ENCODE measurements around the gene HTR4. TPM values are rescaled to one million over a fixed set of nuclear protein-coding genes. Genes with fewer than 3 reads are reported as not detected.

HTR4 gene
- polyA plus RNA-seq, 1 experiment, result not detected

DNA sequence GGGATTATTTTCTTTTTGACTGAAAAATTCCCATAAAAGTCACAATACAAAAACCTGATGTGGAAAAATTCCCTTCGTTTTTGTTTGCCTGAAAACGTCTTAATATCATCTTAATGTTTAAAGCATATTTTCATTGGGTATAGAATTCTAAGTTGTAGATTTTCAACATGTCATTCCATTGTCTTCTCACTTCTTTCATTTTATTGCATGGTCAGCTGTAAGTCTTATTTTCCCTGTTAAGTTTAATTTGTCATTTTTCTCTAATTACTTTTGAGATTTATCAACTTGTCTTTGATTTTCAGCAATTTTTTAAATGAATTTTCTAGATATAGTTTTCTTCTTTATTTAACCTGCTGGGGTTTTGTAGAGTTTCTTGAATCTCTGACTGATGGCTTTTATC lies 138.9 kb downstream of the HTR4 start:
- CTCF ChIA-PET, result no interaction called here

DNA sequence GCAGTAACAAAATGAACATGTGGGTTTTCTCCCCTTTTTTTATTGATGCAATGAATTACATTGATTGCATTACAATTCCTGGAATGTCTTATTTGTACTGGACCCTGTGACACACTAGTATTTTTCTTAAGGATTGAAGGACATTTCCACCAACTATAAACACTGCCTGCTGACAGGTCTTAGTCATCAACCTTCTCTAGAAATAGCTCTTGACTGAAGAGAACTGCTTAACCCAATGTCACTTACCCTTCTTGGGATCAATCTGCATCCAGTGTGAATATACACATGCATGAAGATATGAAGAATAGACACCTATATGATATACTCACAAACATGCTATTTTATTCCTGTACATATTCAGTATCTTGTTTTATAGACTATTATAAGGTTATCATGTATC lies 140.0 kb downstream of the HTR4 start:
- CTCF ChIA-PET, result no interaction called here

More for the DNA sequence above, 138.9 kb downstream of the HTR4 start:
- H3K27ac ChIP-seq (ENCODE audit: low read depth, low read length), result no peak overlapping the region
- H3K27me3 ChIP-seq (ENCODE audit: control insufficient read depth, insufficient read depth, low read length), result no peaks in the 10 kb centered on the region
- no peak for TF ChIP-seq CTCF (IDR thresholded peaks at IDR 0.05; ENCODE audit: low read depth, low read length)
- POLR2A ChIA-PET, result no interaction called here
- H3K9me3 ChIP-seq (ENCODE audit: control insufficient read depth, insufficient read depth, low read length), result no peaks in the 10 kb centered on the region
- no peak overlapping the region for H3K4me3 ChIP-seq (ENCODE audit: low read depth, low read length)
- DNase-seq (ENCODE audit: low read depth, low spot score), result no peak

DNA sequence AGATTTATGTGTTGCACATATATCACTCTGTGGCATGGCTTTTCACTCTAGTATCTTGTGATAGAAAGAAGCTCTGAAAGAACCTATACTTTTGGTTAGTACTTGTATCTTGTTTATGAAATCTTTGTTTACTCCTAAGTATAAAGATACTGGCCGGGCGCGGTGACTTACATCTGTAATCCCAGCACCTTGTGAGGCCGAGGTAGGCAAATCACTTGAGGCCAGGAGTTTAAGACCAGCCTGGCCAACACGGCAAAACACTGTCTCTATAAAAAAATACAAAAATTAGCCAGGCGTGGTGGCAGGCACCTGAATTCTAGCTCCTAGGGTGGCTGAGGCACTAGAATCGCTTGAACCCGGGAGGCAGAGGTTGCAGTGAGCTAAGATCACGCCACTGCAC lies 141.8 kb downstream of the HTR4 start:
- CTCF ChIA-PET, result no interaction called here
- Histone ChIP-seq H3K9me3 (ENCODE audit: control insufficient read depth, insufficient read depth, low read length) (no peaks in the 10 kb centered on the region), H3K4me3 (ENCODE audit: low read depth, low read length) (no peak overlapping the region), H3K27me3 (ENCODE audit: control insufficient read depth, insufficient read depth, low read length) (no peaks in the 10 kb centered on the region), H3K27ac (ENCODE audit: low read depth, low read length) (no peak overlapping the region)
- no peak for TF ChIP-seq CTCF (IDR thresholded peaks at IDR 0.05; ENCODE audit: low read depth, low read length)
- POLR2A ChIA-PET, result no interaction called here
- no peak for DNase-seq (ENCODE audit: low read depth, low spot score)

More for the DNA sequence above, 140.0 kb downstream of the HTR4 start:
- Histone ChIP-seq H3K4me3 (ENCODE audit: low read depth, low read length) (no peak overlapping the region), H3K27ac (ENCODE audit: low read depth, low read length) (no peak overlapping the region), H3K9me3 (ENCODE audit: control insufficient read depth, insufficient read depth, low read length) (no peaks in the 10 kb centered on the region), H3K27me3 (ENCODE audit: control insufficient read depth, insufficient read depth, low read length) (no peaks in the 10 kb centered on the region)
- DNase-seq (ENCODE audit: low read depth, low spot score), result no peak
- POLR2A ChIA-PET, result no interaction called here
- TF ChIP-seq CTCF (IDR thresholded peaks at IDR 0.05; ENCODE audit: low read depth, low read length), result no peak

DNA sequence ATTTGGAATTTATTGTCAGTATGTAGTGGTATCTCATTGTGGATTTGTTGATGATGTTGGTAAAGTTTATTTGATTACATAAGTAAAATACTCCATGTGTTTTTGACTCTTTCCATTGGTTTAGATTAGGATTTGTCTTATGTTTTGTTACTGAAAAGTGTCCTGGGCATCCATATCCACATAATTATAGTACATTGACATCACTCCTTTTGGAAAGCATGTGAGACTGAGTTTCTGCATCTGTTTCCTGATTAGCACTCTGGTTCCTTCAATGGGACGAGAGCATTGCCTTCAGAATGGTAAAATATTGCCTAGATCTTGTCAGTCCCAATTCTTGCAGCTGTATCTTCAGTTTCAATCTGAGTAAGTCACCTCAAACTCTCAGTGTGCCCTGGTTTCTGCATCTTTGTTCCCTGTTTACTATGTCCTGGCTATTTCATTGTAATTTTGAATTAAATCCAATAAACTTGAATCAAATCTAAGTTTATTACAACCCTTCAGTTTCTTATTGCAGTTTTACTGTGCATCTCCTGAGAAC lies 142.4 kb downstream of the HTR4 start:
- ChIA-PET CTCF (no interaction called here), POLR2A (no interaction called here)
- H3K4me3 ChIP-seq (ENCODE audit: low read depth, low read length), result no peak overlapping the region
- no peak overlapping the region for H3K27ac ChIP-seq (ENCODE audit: low read depth, low read length)
- DNase-seq (ENCODE audit: low read depth, low spot score), result no peak
- no peak for TF ChIP-seq CTCF (IDR thresholded peaks at IDR 0.05; ENCODE audit: low read depth, low read length)
- no peaks in the 10 kb centered on the region for H3K9me3 ChIP-seq (ENCODE audit: control insufficient read depth, insufficient read depth, low read length)
- H3K27me3 ChIP-seq (ENCODE audit: control insufficient read depth, insufficient read depth, low read length), result no peaks in the 10 kb centered on the region

DNA sequence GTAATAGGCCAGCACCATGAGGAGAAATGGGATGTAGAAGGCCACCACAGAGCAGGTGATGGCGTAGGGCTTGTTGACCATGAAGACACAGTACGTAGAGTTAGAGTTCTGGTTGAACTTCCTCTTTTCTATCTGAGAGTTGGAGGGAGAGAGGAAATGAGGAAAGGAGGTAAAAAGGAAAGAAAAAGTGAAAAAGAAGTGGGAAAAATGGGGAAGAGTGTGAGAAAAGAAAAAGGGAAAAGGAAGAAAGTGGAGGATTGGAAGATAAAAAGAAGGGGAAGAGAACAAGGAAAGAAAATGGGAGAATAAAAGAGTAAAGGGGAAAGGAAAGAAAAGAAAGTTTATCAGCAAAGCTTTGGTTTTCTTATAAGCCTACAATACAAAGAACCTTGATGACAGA lies 144.4 kb downstream of the HTR4 start:
- Histone ChIP-seq H3K27me3 (ENCODE audit: control insufficient read depth, insufficient read depth, low read length) (no peaks in the 10 kb centered on the region), H3K4me3 (ENCODE audit: low read depth, low read length) (no peak overlapping the region), H3K27ac (ENCODE audit: low read depth, low read length) (no peak overlapping the region), H3K9me3 (ENCODE audit: control insufficient read depth, insufficient read depth, low read length) (no peaks in the 10 kb centered on the region)
- no peak for DNase-seq (ENCODE audit: low read depth, low spot score)
- POLR2A ChIA-PET, result no interaction called here
- TF ChIP-seq CTCF (IDR thresholded peaks at IDR 0.05; ENCODE audit: low read depth, low read length), result no peak
- CTCF ChIA-PET, result no interaction called here
